Measurements from ENCODE around the gene ADGRV1. TPM values are rescaled to one million over a fixed set of nuclear protein-coding genes. Genes with fewer than 3 reads are reported as not detected.
A peak's percentile ranks its signal among the peaks of the same experiment; 100 is the strongest.

Gene ADGRV1
- total RNA-seq, 1 donor from 2014 or later = 0.13 TPM

DNA sequence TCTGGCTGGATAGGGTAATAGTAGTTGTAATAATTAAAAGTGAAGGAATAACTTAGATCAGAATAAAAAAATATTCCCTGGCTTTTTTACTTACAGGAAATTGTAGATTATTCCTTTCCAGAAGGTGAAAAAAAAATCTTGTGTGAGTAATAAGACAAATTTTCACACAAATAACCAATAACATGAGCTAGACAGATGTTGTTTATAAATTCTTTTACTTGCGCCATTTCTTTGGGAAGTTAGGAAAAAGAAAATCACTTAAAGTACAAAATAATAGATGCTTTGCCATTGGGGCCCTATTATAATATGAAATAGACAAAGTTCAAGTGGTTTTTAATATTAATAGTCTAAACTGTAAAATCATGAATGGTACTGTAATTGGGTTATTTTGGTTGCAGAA lies 620.4 kb downstream of the ADGRV1 start:
- ATAC-seq (ENCODE audit: low read depth) = no peak
- Mint-ChIP-seq H3K27me3 (no peaks in the 10 kb centered on the region), H3K36me3 (ENCODE audit: low read depth) (no peaks in the 10 kb centered on the region), H3K4me3 (no peak overlapping the region), H3K4me1 (peaks cover 26% of the 10 kb centered on the region), H3K9me3 (no peaks in the 10 kb centered on the region), H3K27ac (no peak overlapping the region)
- ChIA-PET CTCF (no interaction called here), POLR2A (no interaction called here)
- intact Hi-C loops (cut with micrococcal nuclease) = no loop called here
- no peak for DNase-seq
- TF ChIP-seq, protein P1, sequence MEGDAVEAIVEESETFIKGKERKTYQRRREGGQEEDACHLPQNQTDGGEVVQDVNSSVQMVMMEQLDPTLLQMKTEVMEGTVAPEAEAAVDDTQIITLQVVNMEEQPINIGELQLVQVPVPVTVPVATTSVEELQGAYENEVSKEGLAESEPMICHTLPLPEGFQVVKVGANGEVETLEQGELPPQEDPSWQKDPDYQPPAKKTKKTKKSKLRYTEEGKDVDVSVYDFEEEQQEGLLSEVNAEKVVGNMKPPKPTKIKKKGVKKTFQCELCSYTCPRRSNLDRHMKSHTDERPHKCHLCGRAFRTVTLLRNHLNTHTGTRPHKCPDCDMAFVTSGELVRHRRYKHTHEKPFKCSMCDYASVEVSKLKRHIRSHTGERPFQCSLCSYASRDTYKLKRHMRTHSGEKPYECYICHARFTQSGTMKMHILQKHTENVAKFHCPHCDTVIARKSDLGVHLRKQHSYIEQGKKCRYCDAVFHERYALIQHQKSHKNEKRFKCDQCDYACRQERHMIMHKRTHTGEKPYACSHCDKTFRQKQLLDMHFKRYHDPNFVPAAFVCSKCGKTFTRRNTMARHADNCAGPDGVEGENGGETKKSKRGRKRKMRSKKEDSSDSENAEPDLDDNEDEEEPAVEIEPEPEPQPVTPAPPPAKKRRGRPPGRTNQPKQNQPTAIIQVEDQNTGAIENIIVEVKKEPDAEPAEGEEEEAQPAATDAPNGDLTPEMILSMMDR (IDR thresholded peaks at IDR 0.05) = no peak

DNA sequence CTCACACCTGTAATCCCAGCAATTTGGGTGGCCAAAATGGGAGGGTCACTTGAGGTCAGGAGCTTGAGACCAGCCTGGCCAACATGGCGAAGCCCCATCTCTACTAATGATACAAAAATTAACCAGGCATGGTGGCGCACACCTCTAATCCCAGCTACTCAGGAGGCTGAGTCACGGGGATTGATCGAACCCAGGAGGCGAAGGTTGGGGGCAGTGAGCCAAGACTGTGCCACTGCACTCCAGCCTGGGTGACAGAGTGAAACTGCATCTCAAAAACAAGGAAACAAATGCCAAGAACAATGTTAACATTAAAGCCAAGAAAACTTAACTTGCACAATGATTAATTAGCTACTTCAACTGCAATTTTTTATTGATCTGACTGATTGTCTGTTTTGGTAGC lies 621.9 kb downstream of the ADGRV1 start:
- Mint-ChIP-seq H3K27ac (no peak overlapping the region), H3K9me3 (no peaks in the 10 kb centered on the region), H3K36me3 (ENCODE audit: low read depth) (no peaks in the 10 kb centered on the region), H3K4me3 (no peak overlapping the region), H3K27me3 (no peaks in the 10 kb centered on the region), H3K4me1 (peaks cover 27% of the 10 kb centered on the region)
- TF ChIP-seq, protein P1 (IDR thresholded peaks at IDR 0.05) = no peak
- ChIA-PET POLR2A (no interaction called here), CTCF (no interaction called here)
- intact Hi-C loops (cut with micrococcal nuclease) = no loop called here
- ATAC-seq (ENCODE audit: low read depth) (no peak), DNase-seq (no peak)

DNA sequence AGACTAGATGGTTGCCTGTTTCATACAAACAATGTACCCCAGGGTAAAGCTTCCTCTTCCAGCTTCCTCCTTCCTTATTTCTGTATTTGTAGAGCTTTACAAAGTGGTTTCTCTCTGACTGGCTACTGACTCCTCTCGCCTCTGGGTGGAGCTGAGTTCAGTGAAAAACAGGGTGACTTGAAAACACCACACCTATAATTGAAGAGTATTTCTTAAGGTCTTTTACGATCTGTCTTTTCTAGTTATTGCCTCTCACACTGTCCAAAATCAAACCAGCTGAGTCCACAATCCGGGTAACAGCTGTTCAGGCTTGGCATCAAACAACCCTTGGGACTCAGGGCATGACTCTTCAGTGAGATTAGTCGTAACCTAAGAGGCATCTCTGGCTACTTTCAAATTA lies 624.2 kb downstream of the ADGRV1 start:
- Mint-ChIP-seq H3K4me3 (peak overlapping the region; percentile 7), H3K27ac (peak overlapping the region; percentile 57), H3K36me3 (ENCODE audit: low read depth) (no peaks in the 10 kb centered on the region), H3K9me3 (no peaks in the 10 kb centered on the region), H3K4me1 (peaks cover 27% of the 10 kb centered on the region), H3K27me3 (peaks cover 5% of the 10 kb centered on the region)
- ATAC-seq (ENCODE audit: low read depth) (peak; percentile 80), DNase-seq (no peak)
- POLR2A ChIA-PET = interaction anchor here (0.7 to 1.2 kb wide), 4 partner anchors 197 to 773 kb away, joined by 3 to 4 read pairs (median 3); partner anchors contain the start of genes ARRDC3 and CETN3
- TF ChIP-seq, protein P1 (IDR thresholded peaks at IDR 0.05) = no peak
- intact Hi-C loops (cut with micrococcal nuclease) = loop anchor here (2.0 kb wide), 1 partner anchor 20 kb away; no protein-coding TSS in a partner anchor
- CTCF ChIA-PET = interaction anchor here (1.5 to 1.7 kb wide), 3 partner anchors 37 to 237 kb away, joined by 5 to 12 read pairs (median 5); no protein-coding TSS in a partner anchor

DNA sequence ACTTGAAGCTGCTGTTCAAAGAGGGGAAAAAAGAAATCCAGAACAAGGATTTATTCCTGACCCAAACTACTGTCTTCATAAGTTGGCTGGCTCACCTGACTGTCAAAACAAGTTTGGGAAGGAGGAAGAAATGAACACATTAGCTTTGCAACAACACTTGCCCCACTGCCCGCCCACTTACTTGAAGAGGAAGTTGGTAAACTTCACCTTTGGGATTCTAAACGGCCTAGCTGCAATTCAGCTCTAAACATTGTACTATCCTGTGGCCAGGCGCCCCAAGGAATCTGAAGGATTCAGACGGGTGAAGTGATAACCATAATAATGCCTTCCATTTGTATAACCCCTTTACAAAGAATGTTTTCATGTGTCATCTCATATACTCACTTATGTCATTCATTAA lies 625.1 kb downstream of the ADGRV1 start:
- intact Hi-C loops (cut with micrococcal nuclease) = loop anchor here (2.0 kb wide), 1 partner anchor 21 kb away; no protein-coding TSS in a partner anchor
- ATAC-seq (ENCODE audit: low read depth) (no peak), DNase-seq (no peak)
- ChIA-PET CTCF (interaction anchor here (1.5 to 1.7 kb wide), 3 partner anchors 36 to 236 kb away, joined by 5 to 12 read pairs (median 5); no protein-coding TSS in a partner anchor), POLR2A (interaction anchor here (0.8 to 1.0 kb wide), 3 partner anchors 197 to 774 kb away, joined by 3 to 8 read pairs (median 4); partner anchors contain the start of genes ARRDC3 and CETN3)
- Mint-ChIP-seq H3K4me1 (peaks cover 27% of the 10 kb centered on the region), H3K9me3 (no peaks in the 10 kb centered on the region), H3K27me3 (peaks cover 5% of the 10 kb centered on the region), H3K4me3 (no peak overlapping the region), H3K36me3 (ENCODE audit: low read depth) (no peaks in the 10 kb centered on the region), H3K27ac (no peak overlapping the region)
- TF ChIP-seq, protein P1 (IDR thresholded peaks at IDR 0.05) = no peak

DNA sequence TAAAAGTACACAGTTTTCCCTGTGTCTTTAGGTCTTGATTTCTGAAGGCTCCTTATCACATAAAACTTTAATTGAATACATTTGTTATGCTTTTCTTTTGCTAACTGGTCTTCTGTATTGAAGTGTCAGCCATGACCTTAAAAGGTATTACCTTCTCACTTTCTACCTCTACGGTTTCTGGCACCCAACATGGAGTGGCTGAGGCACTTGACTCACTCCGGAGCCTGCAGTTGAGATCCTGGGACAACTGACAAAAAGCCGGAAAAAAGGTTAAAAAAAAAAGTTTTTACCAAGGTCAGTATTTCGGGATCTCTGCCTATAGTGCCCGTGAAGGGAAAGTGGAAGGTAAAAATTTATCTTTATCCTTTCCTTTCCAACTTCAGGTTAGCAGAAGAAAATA lies 627.5 kb downstream of the ADGRV1 start:
- peaks cover 5% of the 10 kb centered on the region for H3K27me3 Mint-ChIP-seq
- POLR2A ChIA-PET = no interaction called here
- no peaks in the 10 kb centered on the region for H3K36me3 Mint-ChIP-seq (ENCODE audit: low read depth)
- CTCF ChIA-PET = no interaction called here
- no peak for ATAC-seq (ENCODE audit: low read depth)
- peaks cover 27% of the 10 kb centered on the region for H3K4me1 Mint-ChIP-seq
- no peak for DNase-seq
- intact Hi-C loops (cut with micrococcal nuclease) = no loop called here
- TF ChIP-seq, protein P1 (IDR thresholded peaks at IDR 0.05) = no peak
- H3K9me3 Mint-ChIP-seq = no peaks in the 10 kb centered on the region
- no peak overlapping the region for H3K27ac Mint-ChIP-seq
- no peak overlapping the region for H3K4me3 Mint-ChIP-seq

Measured in activated B cell treated with CpG ODN at 0.5 μM for 24 hours (primary cell).